Motor neuron (in vitro differentiated cells): ENCODE data around the gene KLK8. TPM values are rescaled to one million over a fixed set of nuclear protein-coding genes. Genes with fewer than 3 reads are reported as not detected.
A peak's percentile ranks its signal among the peaks of the same experiment; 100 is the strongest.

Experiments
- ATAC-seq, 8 experiments: fragments of 200-7000 bp; cut with Tn5 transposase; replicated peaks in 6 of 8; 2 replicates each; pipeline ENCODE4 v1.8.0; 2021; ENCODE audit warnings: mild to moderate bottlenecking in 8 of 8, moderate library complexity in 8 of 8
- H3K27ac ChIP-seq, 2 donors: fragments of 250-450 bp; sonication (Bioruptor Pico); 2 replicates each; pipeline ENCODE4 v1.9.0; 2021; ENCODE audit warnings: antibody characterized with exemption in 2 of 2, mild to moderate bottlenecking in 2 of 2, moderate library complexity in 1 of 2
- H3K4me1 ChIP-seq, 2 donors: fragments of 250-450 bp; sonication (Bioruptor Pico); replicated peaks in 1 of 2; 2 replicates each; pipeline ENCODE4 v1.6.1; 2021; ENCODE audit warnings: antibody characterized with exemption in 2 of 2, mild to moderate bottlenecking in 2 of 2, moderate library complexity in 1 of 2
- H3K4me3 ChIP-seq, 5 donors: fragments of 250-450 bp; sonication (Bioruptor Pico); 2 replicates each; pipeline ENCODE4 v1.9.0; 2021; ENCODE audit warnings: antibody characterized with exemption in 5 of 5, mild to moderate bottlenecking in 5 of 5, moderate library complexity in 4 of 5
- WGBS, 10 experiments: fragments of 450-650 bp; shearing (Covaris generic); methylation state at CpG; one replicate each; pipeline ENCODE4 v1.0.0; 2022; 5-methylcytosine and 5-hydroxymethylcytosine counted together
- in situ Hi-C, 9 experiments: fragments of 400-800 bp; cut with MboI; loops; one replicate each; pipeline ENCODE4 v1.15.0; 2021; ENCODE audit warnings: low sequenced_read_pairs in 9 of 9, low pct_unique_long_range_greater_than_20kb in 2 of 9; ENCODE audit not compliant: unreplicated experiment in 9 of 9
- total RNA-seq, 8 experiments: library from RNA; unstranded; fragments of 300-600 nt; gene quantifications; 2 replicates each; pipeline versions ENCODE4 v1.2.3 to v1.2.4, GENCODE V29; 2022

The KLK8 gene
- not detected for total RNA-seq

- H3K4me3 ChIP-seq, result no peak within 1 kb of the TSS
- in situ Hi-C loops, result no loop called here
- H3K27ac ChIP-seq, result no peak within 1 kb of the TSS
- no peaks in the 10 kb centered on the region for H3K4me1 ChIP-seq
- ATAC-seq, result peak in 2 of 8 experiments; percentile 31 to 77
- no CpG with 5 or more reads among the region's 7 CpGs for WGBS, 10 experiments
Measured at GRCh38 chr19:51001515-51001914, at the start of gene KLK8. KLK8 (minus strand) TSS chr19:51001604; CDS start chr19:51001167, 437 bp downstream.

GRCh38 chr19:51047031-51047335 is 45.6 kb upstream of the KLK8 start:
- no peak for ATAC-seq
- WGBS, 10 experiments, result 0 to 70% (median 5%) methylated on average over 1 to 4 of the region's 4 CpGs
- Histone ChIP-seq H3K27ac (no peak overlapping the region), H3K4me1 (no peaks in the 10 kb centered on the region), H3K4me3 (no peak overlapping the region)
- in situ Hi-C loops, result no loop called here

- ATAC-seq, result no peak
- H3K4me1 ChIP-seq, result no peaks in the 10 kb centered on the region
- in situ Hi-C loops, result no loop called here
- 6 to 94% (median 76%) methylated on average over 1 to 7 of the region's 11 CpGs; no CpG with 5 or more reads in 2 of the 10 experiments for WGBS, 10 experiments
- no peak overlapping the region for H3K4me3 ChIP-seq
- no peak overlapping the region for H3K27ac ChIP-seq
Measured at GRCh38 chr19:51044327-51044726, 42.9 kb upstream of the KLK8 start.

GRCh38 chr19:51043497-51043896 is 42.1 kb upstream of the KLK8 start:
- H3K4me1 ChIP-seq, result no peaks in the 10 kb centered on the region
- WGBS, 10 experiments, result 13 to 74% (median 68%) methylated on average over 2 to 7 of the region's 9 CpGs; no CpG with 5 or more reads in 2 of the 10 experiments

GRCh38 chr19:51040151-51040550 is 38.7 kb upstream of the KLK8 start:
- no peak overlapping the region for H3K4me3 ChIP-seq
- H3K4me1 ChIP-seq, result no peaks in the 10 kb centered on the region
- no peak for ATAC-seq
- 55 to 90% (median 83%) methylated on average over 2 to 6 of the region's 6 CpGs; no CpG with 5 or more reads in 1 of the 10 experiments for WGBS, 10 experiments
- in situ Hi-C loops, result no loop called here
- H3K27ac ChIP-seq, result no peak overlapping the region

More at GRCh38 chr19:51043497-51043896, 42.1 kb upstream of the KLK8 start:
- in situ Hi-C loops, result no loop called here
- Histone ChIP-seq H3K4me3 (no peak overlapping the region), H3K27ac (no peak overlapping the region)
- ATAC-seq, result no peak

GRCh38 chr19:51036519-51036918 is 35.1 kb upstream of the KLK8 start:
- in situ Hi-C loops, result no loop called here
- no peak overlapping the region for H3K27ac ChIP-seq
- no peaks in the 10 kb centered on the region for H3K4me1 ChIP-seq
- peak in 1 of 8 experiments; percentile 35 for ATAC-seq
- H3K4me3 ChIP-seq, result no peak overlapping the region
- WGBS, 10 experiments, result 6 to 71% (median 45%) methylated on average over 2 to 9 of the region's 9 CpGs

GRCh38 chr19:51034704-51035103 is 33.3 kb upstream of the KLK8 start, which contains the start of gene KLK12:
KLK12 (minus strand) TSS chr19:51035002; CDS start chr19:51034621, 381 bp downstream.
- 1 to 77% (median 47%) methylated on average over 1 to 10 of the region's 11 CpGs; no CpG with 5 or more reads in 2 of the 10 experiments for WGBS, 10 experiments
- in situ Hi-C loops, result no loop called here

GRCh38 chr19:51031880-51032225 is 30.4 kb upstream of the KLK8 start:
- ATAC-seq, result no peak
- in situ Hi-C loops, result no loop called here
- WGBS, 10 experiments, result 60 to 93% (median 61%) methylated on average over 1 to 6 of the region's 28 CpGs; no CpG with 5 or more reads in 6 of the 10 experiments
- H3K27ac ChIP-seq, result no peak overlapping the region
- H3K4me3 ChIP-seq, result no peak overlapping the region
- no peaks in the 10 kb centered on the region for H3K4me1 ChIP-seq

More at GRCh38 chr19:51034704-51035103, 33.3 kb upstream of the KLK8 start, which contains the start of gene KLK12:
- Histone ChIP-seq H3K4me1 (no peaks in the 10 kb centered on the region), H3K4me3 (no peak within 1 kb of the TSS), H3K27ac (no peak within 1 kb of the TSS)
- no peak for ATAC-seq

GRCh38 chr19:51031220-51031879 is 29.9 kb upstream of the KLK8 start:
- Histone ChIP-seq H3K4me3 (no peak overlapping the region), H3K27ac (no peak overlapping the region), H3K4me1 (no peaks in the 10 kb centered on the region)
- in situ Hi-C loops, result no loop called here
- WGBS, 10 experiments, result 39 to 100% (median 65%) methylated on average over 1 to 4 of the region's 7 CpGs; no CpG with 5 or more reads in 4 of the 10 experiments
- ATAC-seq, result no peak

GRCh38 chr19:51030631-51031030 is 29.2 kb upstream of the KLK8 start:
- Histone ChIP-seq H3K27ac (no peak overlapping the region), H3K4me1 (no peaks in the 10 kb centered on the region), H3K4me3 (no peak overlapping the region)
- 38 to 87% (median 77%) methylated on average over 3 to 6 of the region's 13 CpGs; no CpG with 5 or more reads in 5 of the 10 experiments for WGBS, 10 experiments
- in situ Hi-C loops, result no loop called here
- no peak for ATAC-seq

- Histone ChIP-seq H3K4me1 (no peaks in the 10 kb centered on the region), H3K27ac (no peak overlapping the region), H3K4me3 (no peak overlapping the region)
- ATAC-seq, result peak in 1 of 8 experiments; percentile 62
- in situ Hi-C loops, result loop anchor here in 1 of 9 experiments (10.0 kb wide), 1 partner anchor 65 kb away; no protein-coding TSS in a partner anchor
- 20 to 100% (median 60%) methylated on average over 1 to 2 of the region's 2 CpGs; no CpG with 5 or more reads in 3 of the 10 experiments for WGBS, 10 experiments
Measured at GRCh38 chr19:51029718-51030117, 28.3 kb upstream of the KLK8 start.

- Histone ChIP-seq H3K4me3 (no peak overlapping the region), H3K4me1 (no peaks in the 10 kb centered on the region), H3K27ac (no peak overlapping the region)
- WGBS, 10 experiments, result 0 to 73% (median 44%) methylated on average over 1 to 5 of the region's 5 CpGs; no CpG with 5 or more reads in 3 of the 10 experiments
- ATAC-seq, result no peak
- in situ Hi-C loops, result loop anchor here in 1 of 9 experiments (10.0 kb wide), 1 partner anchor 67 kb away; no protein-coding TSS in a partner anchor
Measured at GRCh38 chr19:51027873-51028272, 26.5 kb upstream of the KLK8 start.

- Histone ChIP-seq H3K27ac (no peak overlapping the region), H3K4me3 (no peak overlapping the region), H3K4me1 (no peaks in the 10 kb centered on the region)
- WGBS, 10 experiments, result 0 to 71% (median 33%) methylated on average over 1 to 7 of the region's 14 CpGs; no CpG with 5 or more reads in 3 of the 10 experiments
- in situ Hi-C loops, result loop anchor here in 1 of 9 experiments (10.0 kb wide), 1 partner anchor 68 kb away; no protein-coding TSS in a partner anchor
- ATAC-seq, result no peak
Measured at GRCh38 chr19:51027126-51027806, 25.9 kb upstream of the KLK8 start.
